GM12801 (cell line): ENCODE data around the gene RFXANK.

ENCODE experiments used
- CTCF ChIP-seq: IDR thresholded peaks from one replicate; pipeline ENCODE4 v1.5.1; 2011; ENCODE audit warnings: control low read depth; ENCODE audit not compliant: insufficient read length; ENCODE audit errors: extremely low read depth

The RFXANK gene

GRCh38 chr19:19213426-19214158, 21.5 kb downstream of the RFXANK start:
- no peak for TF ChIP-seq CTCF

- TF ChIP-seq CTCF: no peak
Measured at GRCh38 chr19:19214159-19214490, 22.1 kb downstream of the RFXANK start.

GRCh38 chr19:19214892-19215291, 22.8 kb downstream of the RFXANK start:
- TF ChIP-seq CTCF: no peak

- no peak for TF ChIP-seq CTCF
Measured at GRCh38 chr19:19215792-19216191, 23.7 kb downstream of the RFXANK start.

GRCh38 chr19:19217099-19217498, 25.0 kb downstream of the RFXANK start:
- TF ChIP-seq CTCF: no peak

GRCh38 chr19:19218911-19219310, 26.9 kb downstream of the RFXANK start:
- no peak for TF ChIP-seq CTCF

- no peak for TF ChIP-seq CTCF
Measured at GRCh38 chr19:19223060-19223459, 31.0 kb downstream of the RFXANK start.
